Measurements from ENCODE around the gene PFDN6. TPM values are rescaled to one million over a fixed set of nuclear protein-coding genes. Genes with fewer than 3 reads are reported as not detected.

The PFDN6 gene
- total and polyA plus RNA-seq, 9 of the 15 experiments (the other 6 are each of a cell fraction or from before 2014, with no cell fraction given): 6.8 to 475 (median 216) TPM

GRCh38 chr6:33320315-33321181 is 31.1 kb downstream of the PFDN6 start (continued):
- TF ChIP-seq BRD9 (IDR thresholded peaks at IDR 0.05; ENCODE audit: low read depth, partially characterized antibody) (no peak), OTX1 (CRISPR knock-in tag; IDR thresholded peaks at IDR 0.05) (no peak), DPF2 (IDR thresholded peaks at IDR 0.05) (peak; percentile 76), ZNF23 (CRISPR knock-in tag; IDR thresholded peaks at IDR 0.05) (no peak), LCOR (CRISPR knock-in tag; IDR thresholded peaks at IDR 0.05) (no peak; the same call in 1 of the 2 replicates), HDAC1 (IDR thresholded peaks at IDR 0.05) (no peak), MAFK (IDR thresholded peaks at IDR 0.05; ENCODE audit: low read length) (no peak), NELFE (IDR thresholded peaks at IDR 0.05; ENCODE audit: insufficient read depth, insufficient read length) (no peak), PRDM10 (IDR thresholded peaks at IDR 0.05; ENCODE audit: partially characterized antibody) (no peak), TFE3 (CRISPR knock-in tag; IDR thresholded peaks at IDR 0.05) (no peak), TAF1 (IDR thresholded peaks at IDR 0.05; ENCODE audit: control insufficient read depth, extremely low read depth, insufficient read depth, low read length, severe bottlenecking) (no peak), ZNF407 (IDR thresholded peaks at IDR 0.05; ENCODE audit: low read depth) (no peak)

Measured in K562 (cell line).